HCT116 (cell line): Measurements from ENCODE around the gene TM4SF20. TPM values are rescaled to one million over a fixed set of nuclear protein-coding genes. Genes with fewer than 3 reads are reported as not detected.
A peak's percentile ranks its signal among the peaks of the same experiment; 100 is the strongest.

Experiments used
- ATAC-seq: fragments of 200-7000 bp; cut with Tn5 transposase; 2 replicates; pipeline ENCODE4 v1.9.1; 2020; ENCODE audit warnings: mild to moderate bottlenecking, moderate library complexity
- BruUV-seq: library from RNA; stranded (reverse); fragments of 400-500 nt; replicated peaks from 2 replicates; lab custom pipeline; 2021; lab: Mats Ljungman, UMichigan
- CTCF ChIA-PET: fragments of 300-600 bp; sonication (Branson Sonifier 250); formaldehyde crosslinking; loops from one replicate; lab custom pipeline; 2021; ENCODE audit warnings: antibody characterized with exemption; lab: Charles Lee
- POLR2A ChIA-PET: fragments of 300-600, 350-600 bp; sonication (Branson Sonifier 250); formaldehyde crosslinking; loops from one replicate; lab custom pipeline; 2021; ENCODE audit warnings: antibody characterized with exemption; lab: Charles Lee
- RAD21 ChIA-PET, 2 experiments: fragments of 300-600 bp; sonication (Branson Sonifier 250); formaldehyde crosslinking; loops; one replicate each; lab custom pipeline; 2023; ENCODE audit warnings: low total read pairs in 2 of 2; ENCODE audit not compliant: uncharacterized antibody in 2 of 2, unreplicated experiment in 2 of 2, low non-redundant PET in 1 of 2; lab: Charles Lee
- DNase-seq: peaks from one replicate; pipeline ENCODE4 v3.0.0-alpha.2; 2010; ENCODE audit warnings: low read depth, low spot score
- H2AFZ ChIP-seq: fragments of 200-600 bp; shearing (Covaris generic), sonication (generic); 2 replicates; pipeline ENCODE4 v1.6.1; 2017; ENCODE audit warnings: low read depth, mixed run types, mixed read lengths, antibody characterized with exemption, low read length; ENCODE audit not compliant: poor library complexity, severe bottlenecking
- H3K27ac ChIP-seq: 2 replicates; pipeline ENCODE4 v1.5.1; 2012; ENCODE audit warnings: low read depth, low read length
- H3K27me3 ChIP-seq: fragments of 200-600 bp; sonication (generic); 2 replicates; pipeline ENCODE4 v1.6.1; 2016; ENCODE audit warnings: mixed run types, low read length, mixed read lengths; ENCODE audit not compliant: insufficient read depth
- H3K36me3 ChIP-seq, 2 experiments: fragments of 200-500 bp in 1 of 2; fragments of 200-600 bp in 1 of 2; sonication (Bioruptor generic) in 1 of 2; sonication (generic) in 1 of 2; 2 replicates each; pipeline versions ENCODE4 v1.5.1 to v1.6.1; 2014 to 2016; ENCODE audit warnings: low read length in 2 of 2, inconsistent platforms in 1 of 2, mixed read lengths in 1 of 2, mixed run types in 1 of 2; ENCODE audit not compliant: insufficient read depth in 2 of 2, control insufficient read depth in 1 of 2
- H3K4me1 ChIP-seq, 2 experiments: fragments of 200-600 bp in 1 of 2; sonication (generic) in 1 of 2; 2 replicates each; pipeline versions ENCODE4 v1.5.1 to v1.6.1; 2012 to 2017; ENCODE audit warnings: low read length in 2 of 2, inconsistent platforms in 1 of 2, mild to moderate bottlenecking in 1 of 2, mixed read lengths in 1 of 2, mixed run types in 1 of 2, moderate library complexity in 1 of 2; ENCODE audit not compliant: insufficient read depth in 2 of 2, control insufficient read depth in 1 of 2
- H3K4me2 ChIP-seq: fragments of 200-600 bp; sonication (generic); 2 replicates; pipeline ENCODE4 v1.6.1; 2017; ENCODE audit warnings: mixed run types, low read length, mixed read lengths
- H3K4me3 ChIP-seq, 2 experiments: fragments of 200-600 bp in 1 of 2; sonication (generic) in 1 of 2; replicated peaks in 1 of 2; 2 replicates each; pipeline ENCODE4 v1.5.1; 2011 to 2016; ENCODE audit warnings: low read length in 2 of 2, control low read depth in 1 of 2, low read depth in 1 of 2, mild to moderate bottlenecking in 1 of 2, mixed read lengths in 1 of 2, mixed run types in 1 of 2
- H3K79me2 ChIP-seq: fragments of 200-600 bp; sonication (generic); 2 replicates; pipeline ENCODE4 v1.6.1; 2017; ENCODE audit warnings: mild to moderate bottlenecking, mixed run types, low read length, moderate library complexity, mixed read lengths; ENCODE audit not compliant: insufficient read depth
- H3K9ac ChIP-seq: fragments of 200-600 bp; sonication (generic); 2 replicates; pipeline ENCODE4 v1.6.1; 2016; ENCODE audit warnings: low read length, mixed read lengths
- H3K9me2 ChIP-seq: fragments of 200-600 bp; sonication (generic), shearing (Covaris generic); 2 replicates; pipeline ENCODE4 v1.6.1; 2017; ENCODE audit warnings: mixed run types, mild to moderate bottlenecking, moderate library complexity; ENCODE audit not compliant: insufficient read depth
- H3K9me3 ChIP-seq, 2 experiments: fragments of 200-500 bp in 1 of 2; fragments of 200-600 bp in 1 of 2; sonication (Bioruptor generic) in 1 of 2; sonication (generic) in 1 of 2; 2 replicates each; pipeline ENCODE4 v1.6.1; 2014 to 2017; ENCODE audit warnings: low read length in 2 of 2, mixed read lengths in 2 of 2, inconsistent platforms in 1 of 2, low read depth in 1 of 2, mild to moderate bottlenecking in 1 of 2, mixed run types in 1 of 2, moderate library complexity in 1 of 2; ENCODE audit not compliant: control insufficient read depth in 1 of 2, insufficient read depth in 1 of 2
- H4K20me1 ChIP-seq: fragments of 200-600 bp; sonication (generic), shearing (Covaris generic); 2 replicates; pipeline ENCODE4 v1.6.1; 2017; ENCODE audit warnings: mixed run types, mild to moderate bottlenecking, moderate library complexity; ENCODE audit not compliant: insufficient read depth
- CBX3 ChIP-seq: IDR thresholded peaks from 2 replicates; pipeline ENCODE4 v1.6.1; 2012; ENCODE audit warnings: low read depth
- JUND ChIP-seq: IDR thresholded peaks from 2 replicates; pipeline ENCODE4 v1.6.1; 2012
- ZFX ChIP-seq: fragments of 450-650 bp; IDR thresholded peaks from 2 replicates; pipeline ENCODE4 v1.6.1; 2017
- intact Hi-C: fragments of 100-400 bp; cut with micrococcal nuclease; formaldehyde crosslinking; loops from 2 replicates; pipeline ENCODE4 v1.10.0; 2022
- total RNA-seq: library from RNA; stranded (reverse); gene quantifications from one replicate; pipeline ENCODE4 v1.2.1, GENCODE V29; 2021; ENCODE audit not compliant: unreplicated experiment
- TF ChIP-seq, protein P1 (sequence below), 3 experiments: fragments of 200-600 bp in 1 of 3; sonication (generic) in 1 of 3; IDR thresholded peaks in 2 of 3; conservative IDR thresholded peaks in 1 of 3; 2 replicates each; pipeline ENCODE4 v1.5.1; 2012 to 2017; ENCODE audit warnings: low read depth in 2 of 3, low read length in 2 of 3, antibody characterized with exemption in 1 of 3, borderline replicate concordance in 1 of 3, control low read depth in 1 of 3, mild to moderate bottlenecking in 1 of 3, mixed read lengths in 1 of 3, mixed run types in 1 of 3, moderate library complexity in 1 of 3; ENCODE audit not compliant: insufficient read depth in 1 of 3
- TF ChIP-seq, protein P2 (sequence below): IDR thresholded peaks from 2 replicates; pipeline ENCODE4 v1.6.1; 2012; ENCODE audit warnings: low read depth

TM4SF20 gene
- total RNA-seq, 1 experiment from 2014 or later, result not detected

DNA sequence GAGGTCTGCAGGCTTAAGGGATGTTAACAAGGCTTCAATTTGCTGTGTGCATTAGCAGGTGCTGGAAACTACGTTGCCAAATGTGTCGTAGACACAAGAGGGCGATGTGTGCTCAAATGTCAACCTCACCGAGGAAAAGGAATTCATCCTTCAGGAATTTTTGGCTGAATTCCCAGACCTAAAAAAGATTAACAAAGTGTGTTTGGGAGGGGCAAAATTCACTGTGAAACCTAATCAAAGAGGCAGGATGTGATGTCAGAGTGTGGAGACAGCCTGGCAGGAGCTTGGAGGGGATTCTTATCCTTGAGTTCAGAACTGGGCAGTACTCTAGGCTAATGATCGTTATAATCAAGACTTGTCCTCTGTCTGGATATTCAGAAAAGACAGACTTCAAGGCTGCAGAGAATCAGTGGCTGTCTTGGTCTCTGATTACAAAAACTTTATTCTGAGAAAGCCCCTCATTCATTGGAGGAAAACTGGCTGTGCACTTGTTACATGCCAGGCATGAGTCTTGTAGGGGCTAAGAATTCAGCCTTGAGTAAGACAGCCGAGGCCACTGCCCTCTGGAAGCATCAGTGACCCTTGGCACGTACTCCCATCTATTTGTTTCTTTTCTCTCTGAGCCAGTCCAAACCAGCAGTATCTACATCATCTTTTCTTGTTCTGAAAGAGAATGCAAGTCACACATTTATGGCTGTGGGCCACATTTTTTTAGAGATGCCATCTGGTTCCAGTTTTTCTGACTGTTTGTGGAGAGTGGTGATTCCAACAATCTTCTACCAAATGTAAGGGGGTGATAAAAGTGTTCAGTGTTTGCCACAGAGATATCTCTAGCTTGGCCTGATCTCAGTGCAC lies 27.3 kb upstream of the TM4SF20 start (continued):
- TF ChIP-seq JUND, result peak; percentile 26; the same call in 1 of the 2 replicates
- TF ChIP-seq, protein P1, sequence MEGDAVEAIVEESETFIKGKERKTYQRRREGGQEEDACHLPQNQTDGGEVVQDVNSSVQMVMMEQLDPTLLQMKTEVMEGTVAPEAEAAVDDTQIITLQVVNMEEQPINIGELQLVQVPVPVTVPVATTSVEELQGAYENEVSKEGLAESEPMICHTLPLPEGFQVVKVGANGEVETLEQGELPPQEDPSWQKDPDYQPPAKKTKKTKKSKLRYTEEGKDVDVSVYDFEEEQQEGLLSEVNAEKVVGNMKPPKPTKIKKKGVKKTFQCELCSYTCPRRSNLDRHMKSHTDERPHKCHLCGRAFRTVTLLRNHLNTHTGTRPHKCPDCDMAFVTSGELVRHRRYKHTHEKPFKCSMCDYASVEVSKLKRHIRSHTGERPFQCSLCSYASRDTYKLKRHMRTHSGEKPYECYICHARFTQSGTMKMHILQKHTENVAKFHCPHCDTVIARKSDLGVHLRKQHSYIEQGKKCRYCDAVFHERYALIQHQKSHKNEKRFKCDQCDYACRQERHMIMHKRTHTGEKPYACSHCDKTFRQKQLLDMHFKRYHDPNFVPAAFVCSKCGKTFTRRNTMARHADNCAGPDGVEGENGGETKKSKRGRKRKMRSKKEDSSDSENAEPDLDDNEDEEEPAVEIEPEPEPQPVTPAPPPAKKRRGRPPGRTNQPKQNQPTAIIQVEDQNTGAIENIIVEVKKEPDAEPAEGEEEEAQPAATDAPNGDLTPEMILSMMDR (IDR thresholded peaks at IDR 0.05 in 2 of 3, conservative IDR thresholded peaks at IDR 0.05 in 1 of 3; ENCODE audit: borderline replicate concordance in 1 of 3, insufficient read depth in 1 of 3, low read depth in 2 of 3, low read length in 2 of 3), result peak; percentile 71 to 92 (median 84)

DNA sequence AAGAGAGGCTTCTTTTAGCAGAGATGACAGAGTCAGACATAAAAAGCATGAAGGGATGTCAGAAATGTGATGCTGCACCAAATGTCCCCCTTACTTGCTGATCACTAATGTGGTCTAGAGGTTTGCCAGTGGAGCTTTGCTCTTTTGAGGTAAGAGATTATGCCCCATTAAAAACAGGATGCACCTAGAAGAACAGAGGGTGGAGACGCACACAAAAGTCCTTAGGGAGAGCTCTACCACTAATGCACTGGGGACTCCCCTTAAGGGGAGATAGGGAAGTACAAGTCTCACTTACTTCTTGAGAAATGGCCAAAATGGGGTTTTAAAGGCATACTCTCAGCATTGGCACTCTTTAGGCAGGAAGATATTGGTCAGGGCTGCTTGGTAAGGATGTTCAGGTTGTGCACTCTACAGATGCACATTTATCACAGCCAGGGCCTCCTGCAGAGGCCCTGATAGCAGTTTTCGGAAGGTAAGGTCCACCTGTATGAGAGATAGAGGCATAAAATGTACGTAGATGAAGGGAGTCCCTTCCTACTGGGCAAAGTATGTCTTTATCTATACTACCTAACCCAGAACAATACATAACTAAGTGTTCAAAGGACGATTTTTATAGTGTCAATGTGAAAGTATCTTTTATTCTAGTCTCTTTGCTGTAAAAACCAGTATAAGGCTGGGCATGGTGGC lies 25.6 kb upstream of the TM4SF20 start:
- ChIA-PET POLR2A (no interaction called here), CTCF (interaction anchor here (1.1 kb wide), 1 partner anchor 253 kb away, joined by 3 read pairs; no protein-coding TSS in a partner anchor), RAD21 (no interaction called here)
- no peak overlapping the region for H3K27ac ChIP-seq
- H3K79me2 ChIP-seq, result no peaks in the 10 kb centered on the region
- DNase-seq (no peak), ATAC-seq (no peak; the same call in 1 of the 2 replicates)
- H3K9me3 ChIP-seq, result no peaks in the 10 kb centered on the region
- no peak overlapping the region for H3K4me3 ChIP-seq
- H2AFZ ChIP-seq, result no peak overlapping the region
- H3K36me3 ChIP-seq, result no peaks in the 10 kb centered on the region
- H3K9me2 ChIP-seq, result no peaks in the 10 kb centered on the region
- BruUV-seq, result no TSS peak
- intact Hi-C loops, result loop anchor here (5.0 to 10.0 kb wide), 2 partner anchors 68 to 280 kb away; partner anchors contain the start of gene AGFG1
- TF ChIP-seq, protein P2, sequence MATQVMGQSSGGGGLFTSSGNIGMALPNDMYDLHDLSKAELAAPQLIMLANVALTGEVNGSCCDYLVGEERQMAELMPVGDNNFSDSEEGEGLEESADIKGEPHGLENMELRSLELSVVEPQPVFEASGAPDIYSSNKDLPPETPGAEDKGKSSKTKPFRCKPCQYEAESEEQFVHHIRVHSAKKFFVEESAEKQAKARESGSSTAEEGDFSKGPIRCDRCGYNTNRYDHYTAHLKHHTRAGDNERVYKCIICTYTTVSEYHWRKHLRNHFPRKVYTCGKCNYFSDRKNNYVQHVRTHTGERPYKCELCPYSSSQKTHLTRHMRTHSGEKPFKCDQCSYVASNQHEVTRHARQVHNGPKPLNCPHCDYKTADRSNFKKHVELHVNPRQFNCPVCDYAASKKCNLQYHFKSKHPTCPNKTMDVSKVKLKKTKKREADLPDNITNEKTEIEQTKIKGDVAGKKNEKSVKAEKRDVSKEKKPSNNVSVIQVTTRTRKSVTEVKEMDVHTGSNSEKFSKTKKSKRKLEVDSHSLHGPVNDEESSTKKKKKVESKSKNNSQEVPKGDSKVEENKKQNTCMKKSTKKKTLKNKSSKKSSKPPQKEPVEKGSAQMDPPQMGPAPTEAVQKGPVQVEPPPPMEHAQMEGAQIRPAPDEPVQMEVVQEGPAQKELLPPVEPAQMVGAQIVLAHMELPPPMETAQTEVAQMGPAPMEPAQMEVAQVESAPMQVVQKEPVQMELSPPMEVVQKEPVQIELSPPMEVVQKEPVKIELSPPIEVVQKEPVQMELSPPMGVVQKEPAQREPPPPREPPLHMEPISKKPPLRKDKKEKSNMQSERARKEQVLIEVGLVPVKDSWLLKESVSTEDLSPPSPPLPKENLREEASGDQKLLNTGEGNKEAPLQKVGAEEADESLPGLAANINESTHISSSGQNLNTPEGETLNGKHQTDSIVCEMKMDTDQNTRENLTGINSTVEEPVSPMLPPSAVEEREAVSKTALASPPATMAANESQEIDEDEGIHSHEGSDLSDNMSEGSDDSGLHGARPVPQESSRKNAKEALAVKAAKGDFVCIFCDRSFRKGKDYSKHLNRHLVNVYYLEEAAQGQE, result no peak
- no peak for TF ChIP-seq ZFX
- TF ChIP-seq CBX3, result no peak
- no peaks in the 10 kb centered on the region for H4K20me1 ChIP-seq
- no peak overlapping the region for H3K4me2 ChIP-seq
- H3K27me3 ChIP-seq, result no peaks in the 10 kb centered on the region
- peaks cover 6 to 27% of the 10 kb centered on the region in 2 experiments for H3K4me1 ChIP-seq
- no peak overlapping the region for H3K9ac ChIP-seq
